Left lobe of liver (tissue), 2 donors: ENCODE data around the gene KCTD19. TPM values are rescaled to one million over a fixed set of nuclear protein-coding genes. Genes with fewer than 3 reads are reported as not detected.

ENCODE experiments used
- ATAC-seq: fragments of 200-7000 bp; cut with Tn5 transposase; one replicate; pipeline ENCODE4 v1.9.1; 2020; ENCODE audit warnings: mild to moderate bottlenecking, moderate library complexity
- DNase-seq: peaks from one replicate; pipeline ENCODE4 v3.0.0-alpha.2; 2020; ENCODE audit warnings: low spot score
- total RNA-seq: library from RNA; stranded (reverse); gene quantifications from one replicate; pipeline ENCODE4 v1.2.1, GENCODE V29; 2021
- donor health status: DM: no; HTN: no; CAD: no; lungs with moderate emphysema.
- donor health status: DM: no; HTN: yes; CAD: no.

The KCTD19 gene
- total RNA-seq, 1 donor from 2014 or later = not detected

DNA sequence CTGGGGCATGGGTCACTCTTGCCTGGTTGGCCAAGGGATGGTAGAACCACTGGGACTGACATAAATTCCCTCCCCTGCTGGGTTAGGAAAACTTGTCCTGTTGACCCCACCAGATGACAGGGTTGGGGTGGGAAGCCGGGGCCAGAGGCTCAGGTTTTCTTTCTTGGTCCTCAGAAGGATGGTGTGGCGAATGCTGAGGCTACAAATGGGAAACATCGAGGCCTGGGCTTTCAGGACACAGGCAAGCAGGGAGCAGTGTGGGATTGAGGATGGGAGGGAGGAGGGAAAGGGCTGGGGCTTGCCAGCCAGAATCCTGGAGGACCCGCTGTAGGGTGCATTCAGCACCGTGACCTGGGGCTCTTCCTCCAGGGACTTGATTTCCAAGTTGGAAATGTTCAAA lies 61.7 kb downstream of the KCTD19 start:
- ATAC-seq (no peak), DNase-seq (no peak)

- ATAC-seq (no peak), DNase-seq (no peak)
Measured at GRCh38 chr16:67264277-67264676, 62.3 kb downstream of the KCTD19 start.

DNA sequence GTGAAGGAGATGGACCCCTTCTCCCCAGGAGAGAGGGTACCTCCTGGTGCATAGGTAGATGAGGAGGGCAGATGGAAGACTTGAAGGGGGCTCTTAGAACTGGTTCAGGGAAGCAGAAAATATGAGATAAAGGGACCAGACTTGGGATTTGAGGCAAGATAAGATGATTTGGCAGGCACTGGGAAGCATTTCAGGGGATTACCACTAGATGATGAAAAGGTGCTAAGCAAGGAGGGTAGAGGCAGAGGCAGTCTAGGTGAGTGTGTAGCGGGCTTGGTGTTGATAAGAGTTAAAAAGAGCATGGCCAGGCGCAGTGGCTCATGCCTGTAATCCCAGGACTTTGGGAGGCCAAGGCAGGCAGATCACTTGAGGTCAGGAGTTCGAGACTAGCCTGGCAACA lies 63.3 kb downstream of the KCTD19 start:
- ATAC-seq (no peak), DNase-seq (no peak)

DNA sequence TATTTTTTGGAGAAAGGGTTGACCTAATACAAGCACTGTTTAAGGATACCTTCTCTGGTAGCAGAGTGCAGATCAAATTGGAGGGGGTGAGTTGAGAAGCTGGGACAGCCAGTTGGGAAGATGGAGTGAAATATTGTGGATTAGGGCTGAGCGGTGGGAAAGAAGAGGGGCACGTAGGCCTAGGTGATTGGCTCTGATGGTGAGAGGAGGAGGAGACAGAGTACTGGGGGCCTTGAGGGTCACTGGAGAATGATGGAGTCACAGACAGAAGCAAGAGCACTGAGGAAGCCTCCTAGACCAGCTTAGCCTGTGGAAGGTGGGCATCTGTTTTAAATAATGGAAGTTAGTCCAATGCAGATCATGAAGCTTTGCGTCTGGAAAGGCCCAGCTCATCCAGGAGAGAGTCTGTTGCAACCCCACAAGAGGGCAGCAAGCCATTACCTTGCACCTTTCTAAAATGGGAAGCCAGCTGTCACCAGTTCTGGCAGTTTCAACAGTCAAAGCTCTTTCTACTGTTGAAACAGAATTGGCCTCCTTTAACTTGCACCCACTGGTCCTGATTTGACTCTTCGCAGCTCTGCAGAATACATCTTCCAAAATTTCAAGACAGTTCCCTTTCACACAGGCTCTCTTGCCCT lies 66.0 kb downstream of the KCTD19 start:
- DNase-seq = no peak
- peak; percentile 93 for ATAC-seq

- DNase-seq (no peak), ATAC-seq (no peak)
Measured at GRCh38 chr16:67259705-67260104, 66.8 kb downstream of the KCTD19 start.

GRCh38 chr16:67258161-67258835 lies 68.2 kb downstream of the KCTD19 start:
- ATAC-seq = no peak
- no peak for DNase-seq

- no peak for DNase-seq
Measured at GRCh38 chr16:67257486-67258160, 68.9 kb downstream of the KCTD19 start.

DNA sequence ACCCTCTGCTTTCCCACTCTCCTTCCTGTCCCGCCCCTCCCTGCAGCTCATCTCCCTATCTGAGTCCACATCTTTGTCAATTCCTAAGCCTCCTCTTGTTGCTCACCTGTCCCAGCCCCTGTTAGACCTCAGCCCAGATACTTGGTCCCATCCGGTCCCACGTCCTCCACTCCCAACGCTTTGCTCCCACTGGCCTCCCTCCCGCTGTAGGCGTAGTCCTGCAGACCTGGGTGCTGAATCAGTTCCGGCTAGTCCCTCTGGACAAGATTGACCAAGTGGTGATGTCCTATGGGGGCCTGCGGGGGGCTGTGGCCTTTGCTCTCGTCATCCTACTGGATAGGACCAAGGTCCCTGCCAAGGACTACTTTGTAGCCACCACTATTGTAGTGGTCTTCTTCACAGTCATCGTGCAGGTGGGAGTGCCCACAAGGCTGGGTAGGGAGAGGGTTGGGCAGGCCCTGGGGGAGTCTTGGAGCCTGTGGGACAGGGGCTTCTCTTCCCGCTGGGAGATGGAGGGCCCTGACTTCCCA lies 69.8 kb downstream of the KCTD19 start:
- DNase-seq (no peak), ATAC-seq (no peak)

More at GRCh38 chr16:67257486-67258160, 68.9 kb downstream of the KCTD19 start:
- ATAC-seq = no peak

DNA sequence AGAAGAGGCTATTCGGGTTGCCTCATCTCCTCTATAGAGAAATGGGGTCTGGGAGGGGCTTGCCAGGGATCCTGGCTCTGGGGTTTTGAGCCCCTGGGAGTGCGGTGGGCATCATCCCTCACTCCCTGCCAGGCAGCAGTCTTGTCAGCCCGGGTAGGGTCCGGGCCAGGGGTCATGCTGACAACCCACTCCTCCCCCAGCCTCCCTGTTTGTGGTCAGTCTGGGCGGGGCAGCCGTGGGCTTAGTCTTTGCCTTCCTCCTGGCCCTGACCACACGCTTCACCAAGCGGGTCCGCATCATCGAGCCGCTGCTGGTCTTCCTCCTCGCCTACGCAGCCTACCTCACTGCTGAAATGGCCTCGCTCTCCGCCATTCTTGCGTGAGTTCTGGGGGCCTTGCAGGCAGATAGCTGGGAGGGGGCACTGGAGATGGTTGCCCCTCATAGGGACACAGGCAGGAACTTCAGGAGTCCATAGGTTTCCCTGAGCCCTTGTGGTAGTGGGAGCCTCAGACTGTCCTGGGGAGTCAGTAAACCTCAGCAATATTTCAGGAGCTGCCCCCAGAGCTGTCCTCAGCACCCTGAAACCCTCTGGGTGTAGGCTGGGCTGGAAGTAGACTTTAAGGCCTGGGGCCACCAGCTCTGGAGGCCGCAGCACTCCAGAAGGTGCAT lies 70.9 kb downstream of the KCTD19 start:
- DNase-seq = no peak
- ATAC-seq = no peak

DNA sequence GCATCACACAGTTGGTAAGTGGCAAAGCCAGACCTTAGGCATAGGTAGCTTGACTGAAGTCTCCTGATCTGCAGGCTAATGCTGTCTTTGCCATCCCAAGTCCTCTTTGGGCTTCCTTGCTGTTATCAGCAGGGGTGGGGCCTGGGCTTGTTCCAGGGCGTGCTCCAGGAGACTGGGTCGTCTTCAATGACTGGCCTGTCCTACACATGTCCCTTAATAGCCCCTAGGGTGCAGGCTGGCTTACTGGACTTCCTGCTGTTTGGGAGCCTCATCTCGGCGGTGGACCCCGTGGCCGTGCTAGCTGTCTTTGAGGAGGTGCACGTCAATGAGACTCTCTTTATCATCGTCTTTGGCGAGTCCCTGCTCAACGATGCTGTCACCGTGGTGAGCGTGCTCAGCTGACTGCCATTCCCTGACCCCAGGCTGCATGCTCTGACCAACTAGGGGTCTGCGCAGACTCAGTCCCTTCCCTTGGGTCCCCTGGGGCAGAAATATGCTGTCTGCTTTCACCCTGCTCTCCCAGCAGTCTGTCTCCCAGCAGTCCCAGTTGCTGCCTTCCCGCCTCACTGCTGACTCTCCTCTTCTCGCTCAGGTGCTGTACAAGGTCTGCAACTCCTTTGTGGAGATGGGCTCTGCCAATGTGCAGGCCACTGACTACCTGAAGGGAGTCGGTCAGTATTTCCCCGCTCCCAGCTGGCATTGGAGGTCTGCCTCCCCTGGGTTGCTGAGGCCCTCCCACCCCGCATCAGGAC lies 71.6 kb downstream of the KCTD19 start:
- ATAC-seq = no peak
- DNase-seq = no peak

- no peak for DNase-seq
Measured at GRCh38 chr16:67252609-67253497, 73.7 kb downstream of the KCTD19 start.

GRCh38 chr16:67250045-67250327 lies 76.6 kb downstream of the KCTD19 start:
- DNase-seq = no peak
- no peak for ATAC-seq

More at GRCh38 chr16:67252609-67253497, 73.7 kb downstream of the KCTD19 start:
- ATAC-seq = no peak

- ATAC-seq = no peak
- no peak for DNase-seq
Measured at GRCh38 chr16:67249178-67250044, 77.1 kb downstream of the KCTD19 start.

DNA sequence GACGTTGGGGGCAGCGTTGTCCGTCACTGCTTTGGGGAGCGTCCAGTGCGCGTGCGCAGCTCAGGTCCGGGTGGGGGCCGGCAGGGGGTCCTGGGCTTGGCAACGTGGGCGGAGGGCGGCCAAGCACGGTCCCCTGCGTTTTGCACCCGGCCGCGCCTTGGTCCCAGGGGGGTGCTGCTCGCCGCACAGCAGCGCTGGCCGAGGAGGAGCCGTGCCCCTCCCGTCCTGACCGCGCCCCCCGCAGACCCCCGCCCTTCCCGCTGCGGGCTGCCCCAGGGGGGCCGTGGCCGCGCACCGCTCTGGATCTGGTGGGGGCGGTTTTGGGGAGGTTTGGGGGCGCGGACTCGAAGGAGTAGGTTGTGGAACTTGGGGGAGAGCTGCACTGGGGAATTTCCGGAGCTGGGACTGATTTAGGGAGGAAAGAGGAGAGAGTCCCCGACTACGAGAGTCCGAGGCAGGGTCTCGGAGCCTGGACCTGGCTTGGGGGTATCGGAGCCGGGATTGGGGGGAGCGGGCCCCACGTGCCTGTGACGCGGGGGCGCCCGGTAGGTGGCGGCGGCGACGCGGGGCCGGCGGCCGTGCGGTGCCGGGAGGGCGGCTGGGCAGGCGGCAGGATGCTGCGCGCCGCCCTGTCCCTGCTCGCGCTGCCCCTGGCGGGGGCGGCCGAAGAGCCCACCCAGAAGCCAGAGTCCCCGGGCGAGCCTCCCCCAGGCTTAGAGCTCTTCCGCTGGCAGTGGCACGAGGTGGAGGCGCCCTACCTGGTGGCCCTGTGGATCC lies 78.0 kb downstream of the KCTD19 start, which contains the start of gene SLC9A5:
SLC9A5 (plus strand) TSS at position 579 of the 777 bp plus-strand sequence; CDS start at position 615, 36 bp downstream.
- no peak for ATAC-seq

DNA sequence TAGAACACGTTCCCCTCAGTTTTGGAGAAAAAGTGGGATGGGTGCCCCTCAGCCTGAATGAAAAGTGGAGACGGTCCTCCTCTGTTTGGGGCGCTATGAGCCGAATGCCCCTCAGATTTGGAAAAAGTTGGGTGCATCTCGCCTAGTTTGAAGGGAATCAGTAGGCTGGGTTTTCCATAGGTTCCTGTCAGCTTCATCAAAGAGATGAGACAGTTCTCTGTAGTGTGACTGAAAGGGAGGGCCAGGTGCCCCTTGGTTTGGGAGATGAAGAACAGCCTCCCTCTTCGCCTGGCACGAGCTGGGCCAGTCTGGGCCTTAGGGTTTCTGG lies 78.5 kb downstream of the KCTD19 start:
- no peak for ATAC-seq
- DNase-seq = no peak

More for the DNA sequence above, 78.0 kb downstream of the KCTD19 start, which contains the start of gene SLC9A5:
- DNase-seq = no peak

DNA sequence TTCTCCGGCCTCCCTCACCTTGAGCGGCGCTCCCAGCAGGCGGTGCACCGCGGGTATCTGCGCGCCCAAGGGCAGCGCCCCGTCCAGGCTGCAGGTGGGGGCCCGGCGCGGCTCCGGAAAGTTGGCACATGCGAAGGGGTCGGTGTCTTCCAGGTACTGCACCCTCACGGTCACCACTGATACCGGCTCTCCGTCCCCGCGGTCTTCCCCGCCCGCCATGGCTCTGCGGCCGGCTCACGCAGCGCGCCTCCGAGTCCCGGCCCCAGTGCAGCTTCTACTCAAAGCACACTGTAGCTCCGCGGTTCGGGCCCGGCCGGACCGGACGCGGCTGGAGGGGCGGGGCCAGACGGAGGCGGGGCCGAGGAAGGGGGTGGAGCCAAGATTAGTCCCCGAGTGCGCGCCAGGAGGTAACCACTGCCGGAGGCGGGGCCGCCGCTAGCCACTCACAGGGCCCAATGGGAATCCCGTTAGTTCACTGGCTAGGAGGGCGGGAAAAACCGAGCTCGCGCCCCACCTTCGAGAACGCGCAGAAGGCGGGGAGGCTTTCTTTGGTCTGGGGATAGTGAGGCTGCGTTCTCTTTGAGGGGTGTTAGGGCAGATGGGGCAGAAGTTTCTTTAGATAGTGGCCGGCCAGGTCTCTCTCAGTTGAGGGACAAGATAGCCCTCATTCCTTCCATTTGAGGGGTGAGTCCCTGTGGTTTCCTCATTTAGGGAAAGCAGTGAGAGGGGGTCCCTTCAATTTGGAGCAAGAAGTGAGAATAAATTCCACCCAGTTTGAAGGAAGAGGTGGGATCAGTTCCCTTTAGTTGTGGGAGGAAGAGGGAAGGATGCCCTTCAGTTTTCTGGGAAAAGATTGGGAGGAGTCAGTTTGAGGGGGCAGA lies 79.1 kb downstream of the KCTD19 start, which contains the start of gene FHOD1:
FHOD1 (minus strand) TSS at position 290 of the 881 bp plus-strand sequence; CDS start at position 219, 71 bp downstream.
- DNase-seq = peak; percentile 91
- ATAC-seq = peak; percentile 87

- DNase-seq (no peak), ATAC-seq (peak; percentile 39)
Measured at GRCh38 chr16:67246756-67247191, 79.8 kb downstream of the KCTD19 start.
